GM12801 (cell line): ENCODE data around the gene SLX9.

ENCODE experiments used
- TF ChIP-seq, protein P1 (sequence below): IDR thresholded peaks from one replicate; pipeline ENCODE4 v1.5.1; 2011; ENCODE audit warnings: control low read depth; ENCODE audit not compliant: insufficient read length; ENCODE audit errors: extremely low read depth

SLX9 gene

DNA sequence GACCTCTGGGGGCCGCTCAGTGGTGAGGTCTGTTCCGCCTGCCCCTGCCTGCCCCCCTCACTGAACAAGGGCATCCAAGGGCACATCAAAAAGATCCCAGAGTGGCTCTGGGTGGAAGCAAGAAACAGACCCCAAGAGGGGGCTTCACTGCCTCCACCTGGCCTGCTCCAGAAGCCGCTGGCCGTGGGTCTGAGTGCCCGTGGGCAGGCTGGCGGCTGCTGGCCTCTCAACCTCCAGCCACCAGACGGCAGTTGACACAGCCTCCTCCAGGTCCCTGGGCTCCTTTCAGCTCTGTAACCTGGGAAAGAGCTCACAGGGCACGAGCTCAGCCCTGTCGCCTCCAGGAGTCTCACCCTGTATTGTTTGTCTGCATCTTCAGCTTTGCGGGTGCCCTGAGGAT, 56.3 kb downstream of the SLX9 start:
- TF ChIP-seq, protein P1, sequence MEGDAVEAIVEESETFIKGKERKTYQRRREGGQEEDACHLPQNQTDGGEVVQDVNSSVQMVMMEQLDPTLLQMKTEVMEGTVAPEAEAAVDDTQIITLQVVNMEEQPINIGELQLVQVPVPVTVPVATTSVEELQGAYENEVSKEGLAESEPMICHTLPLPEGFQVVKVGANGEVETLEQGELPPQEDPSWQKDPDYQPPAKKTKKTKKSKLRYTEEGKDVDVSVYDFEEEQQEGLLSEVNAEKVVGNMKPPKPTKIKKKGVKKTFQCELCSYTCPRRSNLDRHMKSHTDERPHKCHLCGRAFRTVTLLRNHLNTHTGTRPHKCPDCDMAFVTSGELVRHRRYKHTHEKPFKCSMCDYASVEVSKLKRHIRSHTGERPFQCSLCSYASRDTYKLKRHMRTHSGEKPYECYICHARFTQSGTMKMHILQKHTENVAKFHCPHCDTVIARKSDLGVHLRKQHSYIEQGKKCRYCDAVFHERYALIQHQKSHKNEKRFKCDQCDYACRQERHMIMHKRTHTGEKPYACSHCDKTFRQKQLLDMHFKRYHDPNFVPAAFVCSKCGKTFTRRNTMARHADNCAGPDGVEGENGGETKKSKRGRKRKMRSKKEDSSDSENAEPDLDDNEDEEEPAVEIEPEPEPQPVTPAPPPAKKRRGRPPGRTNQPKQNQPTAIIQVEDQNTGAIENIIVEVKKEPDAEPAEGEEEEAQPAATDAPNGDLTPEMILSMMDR = no peak

DNA sequence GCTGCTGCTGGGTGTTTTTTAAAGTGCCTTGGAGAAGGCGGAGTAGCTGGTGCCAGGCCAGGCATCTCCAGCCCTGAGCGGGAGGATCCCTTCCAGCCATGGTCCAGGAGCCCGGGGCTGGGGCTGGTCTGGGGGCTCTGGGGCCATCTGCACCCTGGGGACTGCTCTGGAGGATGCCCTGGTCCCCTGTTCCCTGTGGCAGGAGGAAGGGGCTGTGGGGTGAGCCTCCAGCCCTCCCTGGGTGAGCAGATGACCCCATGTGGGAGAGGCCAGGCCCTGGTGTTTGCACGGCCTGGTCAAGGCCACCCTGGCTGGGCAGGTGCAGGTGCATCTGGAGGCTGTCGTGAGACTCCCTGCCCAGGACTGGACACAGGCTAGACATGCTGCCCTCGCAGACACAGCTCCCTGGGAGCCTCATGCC, 56.7 kb downstream of the SLX9 start:
- TF ChIP-seq, protein P1 = no peak

DNA sequence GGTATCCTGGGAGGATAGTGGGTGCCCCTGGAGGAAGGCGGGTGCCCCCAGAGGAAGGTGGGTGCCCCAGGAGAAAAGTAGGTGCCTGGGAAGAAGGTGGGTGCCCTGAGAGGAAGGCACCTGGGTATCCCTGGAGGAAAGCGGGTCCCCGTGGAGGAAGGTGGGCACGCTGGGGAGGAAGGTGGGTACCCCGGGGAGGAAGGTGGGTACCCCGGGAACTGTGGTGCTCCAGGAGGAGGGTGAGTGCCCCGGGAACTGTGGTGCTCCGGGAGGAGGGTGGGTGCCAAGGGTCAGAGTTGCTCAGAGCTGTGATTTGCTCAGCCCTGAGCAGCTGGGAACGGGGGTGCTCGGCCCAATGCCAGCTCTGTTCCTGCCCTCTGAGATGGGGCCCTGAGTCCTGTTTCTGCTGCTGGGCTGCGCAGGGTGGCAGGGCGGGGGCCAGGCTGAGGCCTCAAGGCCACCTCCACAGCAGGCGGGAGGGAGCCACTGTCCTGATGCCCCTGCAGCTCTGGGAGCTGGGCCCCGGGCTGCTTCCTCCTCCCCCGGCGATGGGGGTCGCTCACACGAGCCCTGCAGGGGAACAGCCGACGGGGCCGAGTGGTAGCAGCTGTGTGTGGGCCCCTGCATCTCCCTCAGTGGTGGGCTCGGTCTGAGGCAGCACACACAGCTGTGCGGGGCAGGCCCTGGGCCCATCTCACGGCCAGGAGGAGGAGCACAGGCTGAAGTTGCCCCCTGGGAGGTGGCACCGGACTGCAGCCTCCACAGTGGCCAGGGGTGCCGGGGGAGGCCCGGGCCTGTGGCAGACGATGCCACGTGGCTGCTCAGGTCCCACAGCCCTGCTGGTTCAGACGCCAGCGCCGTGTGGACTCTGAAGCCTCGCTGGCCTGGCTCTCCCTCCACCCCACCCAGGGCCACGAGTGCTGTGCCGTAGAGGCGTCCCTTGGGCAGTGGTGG, 57.4 kb downstream of the SLX9 start:
- TF ChIP-seq, protein P1 = no peak

DNA sequence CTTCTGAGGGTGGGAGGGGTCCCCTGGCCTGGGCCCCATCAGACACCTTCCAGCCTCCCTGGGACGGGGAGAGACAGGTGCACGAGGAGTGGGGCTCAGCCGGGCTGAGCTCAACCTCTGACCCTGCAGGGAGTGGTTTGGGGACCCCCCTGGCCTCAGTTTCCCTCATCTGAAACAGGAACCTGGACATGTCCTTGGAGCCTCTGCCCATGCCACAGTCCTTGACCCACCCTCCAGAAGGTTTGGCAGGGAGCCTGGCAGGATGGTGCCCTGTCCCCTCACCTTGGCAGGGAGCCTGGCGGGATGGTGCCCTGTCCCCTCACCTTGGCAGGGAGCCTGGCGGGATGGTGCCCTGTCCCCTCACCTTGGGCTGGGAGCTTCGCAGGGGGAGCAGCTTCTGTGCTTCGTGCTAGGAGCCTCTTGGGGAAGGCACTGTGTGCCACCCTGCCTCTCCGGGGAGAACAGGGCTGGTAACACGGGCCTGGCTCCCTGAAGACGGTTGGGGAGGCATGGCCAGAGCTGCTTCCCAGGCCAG, 58.3 kb downstream of the SLX9 start:
- TF ChIP-seq, protein P1 = no peak

DNA sequence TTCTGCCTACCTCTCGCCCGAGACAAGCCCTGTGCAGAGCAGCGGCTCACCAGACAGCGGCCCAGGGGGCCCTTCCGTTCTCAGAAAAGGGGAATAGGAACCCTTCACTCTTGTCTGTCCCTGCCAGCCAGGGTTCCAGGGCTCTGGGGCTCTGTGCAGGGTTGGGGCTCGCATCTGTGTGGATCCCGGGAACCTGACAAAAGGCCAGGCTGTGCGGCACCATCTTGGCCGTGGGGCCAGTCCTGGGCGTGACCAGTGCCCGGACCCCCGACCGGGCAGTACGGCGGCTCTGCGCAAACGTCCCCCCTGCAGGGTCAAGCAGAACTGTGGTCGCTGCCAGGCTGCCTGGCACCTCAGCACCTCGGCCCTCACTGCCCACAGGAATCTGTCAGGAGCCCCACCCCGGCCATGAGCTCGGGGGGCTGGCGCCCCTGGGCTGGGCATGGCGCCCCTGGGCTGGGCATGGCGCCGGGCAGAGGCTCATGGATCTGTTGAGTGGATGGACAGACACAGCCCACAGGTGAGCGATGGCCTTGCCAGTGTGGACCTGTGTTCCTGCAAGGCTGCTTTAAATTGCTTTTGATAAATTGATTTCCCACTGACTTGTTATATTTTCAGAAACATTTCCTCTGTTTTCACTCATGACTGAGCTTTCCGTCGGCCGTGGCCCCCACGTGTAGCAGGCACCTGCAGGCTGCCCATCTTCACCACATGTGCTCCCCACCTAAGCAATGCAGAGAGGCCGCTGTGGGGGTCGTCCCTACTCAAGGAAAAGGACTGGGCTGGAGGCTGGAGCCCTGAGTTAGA, 59.0 kb downstream of the SLX9 start:
- TF ChIP-seq, protein P1 = no peak

DNA sequence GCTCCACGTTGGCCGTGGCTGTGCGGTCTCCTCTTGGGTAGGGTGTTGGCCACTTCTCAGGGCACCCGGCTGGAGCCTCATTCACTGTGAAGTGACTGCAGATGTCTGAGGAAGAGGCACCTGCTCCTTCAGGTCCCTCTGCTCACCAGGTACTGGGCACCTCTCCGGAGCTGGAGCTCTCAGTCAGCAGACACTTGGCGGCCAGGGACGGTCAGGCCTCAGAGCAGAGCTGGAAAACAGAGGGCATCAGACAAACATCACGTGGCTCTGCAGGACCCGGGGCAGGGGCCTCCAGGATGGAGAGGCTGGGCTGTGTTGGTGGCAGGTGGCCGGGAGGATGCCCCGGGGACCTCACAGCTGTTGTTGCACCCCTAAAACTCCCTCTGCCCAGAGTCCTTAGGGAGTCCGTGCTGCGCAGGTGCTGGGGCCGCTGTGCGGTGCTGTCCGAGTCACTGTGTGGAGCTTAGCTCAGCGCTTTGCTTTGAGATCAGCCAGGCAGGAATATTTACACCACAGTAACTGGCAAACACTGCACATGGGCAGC, 59.7 kb downstream of the SLX9 start:
- TF ChIP-seq, protein P1 = no peak
